GM11168 (cell line): ENCODE data around the gene ATP6V0E2.

Experiments
- in situ Hi-C: fragments of 300-500 bp; cut with MboI; formaldehyde crosslinking; loops from one replicate; pipeline ENCODE4 v1.12.0; 2022; ENCODE audit warnings: low sequenced_read_pairs; ENCODE audit not compliant: unreplicated experiment

Gene ATP6V0E2

GRCh38 chr7:149860821-149861727 is 12.7 kb upstream of the ATP6V0E2 start:
- in situ Hi-C loops: no loop called here

- in situ Hi-C loops: no loop called here
Measured at GRCh38 chr7:149861728-149862045, 12.1 kb upstream of the ATP6V0E2 start.

GRCh38 chr7:149862156-149862555 is 11.6 kb upstream of the ATP6V0E2 start:
- in situ Hi-C loops: no loop called here

GRCh38 chr7:149863500-149863899 is 10.3 kb upstream of the ATP6V0E2 start:
- in situ Hi-C loops: no loop called here

- in situ Hi-C loops: no loop called here
Measured at GRCh38 chr7:149864023-149864422, 9.7 kb upstream of the ATP6V0E2 start.

GRCh38 chr7:149864751-149865150 is 9.0 kb upstream of the ATP6V0E2 start:
- in situ Hi-C loops: no loop called here

GRCh38 chr7:149865437-149865836 is 8.3 kb upstream of the ATP6V0E2 start:
- in situ Hi-C loops: no loop called here

- in situ Hi-C loops: no loop called here
Measured at GRCh38 chr7:149866139-149866778, 7.5 kb upstream of the ATP6V0E2 start.

- in situ Hi-C loops: no loop called here
Measured at GRCh38 chr7:149866779-149867447, 6.9 kb upstream of the ATP6V0E2 start.

GRCh38 chr7:149867762-149868622 is 5.8 kb upstream of the ATP6V0E2 start:
- in situ Hi-C loops: no loop called here

GRCh38 chr7:149868623-149869290 is 5.0 kb upstream of the ATP6V0E2 start:
- in situ Hi-C loops: no loop called here

- in situ Hi-C loops: no loop called here
Measured at GRCh38 chr7:149869291-149869650, 4.5 kb upstream of the ATP6V0E2 start.

- in situ Hi-C loops: no loop called here
Measured at GRCh38 chr7:149869867-149870266, 3.9 kb upstream of the ATP6V0E2 start.

GRCh38 chr7:149870274-149870673 is 3.5 kb upstream of the ATP6V0E2 start:
- in situ Hi-C loops: no loop called here

- in situ Hi-C loops: no loop called here
Measured at GRCh38 chr7:149870701-149871483, 2.9 kb upstream of the ATP6V0E2 start.

- in situ Hi-C loops: no loop called here
Measured at GRCh38 chr7:149871576-149871975, 2.2 kb upstream of the ATP6V0E2 start.

- in situ Hi-C loops: no loop called here
Measured at GRCh38 chr7:149872419-149873073, 1.2 kb upstream of the ATP6V0E2 start.

- in situ Hi-C loops: no loop called here
Measured at GRCh38 chr7:149873970-149874643, 338 bp downstream of the ATP6V0E2 start.
